HG03025 (cell line): ENCODE measurements around the gene MPP2.
"Not testable (repeated sequence)": the region's sequence is repeated elsewhere in the genome, so short reads cannot be mapped to it uniquely, and the experiment has no call there.

Experiments
- ATAC-seq: cut with Tn5 transposase; IDR thresholded peaks from one replicate; pipeline ENCODE4 v1.9.1; 2021; ENCODE audit warnings: mild to moderate bottlenecking, moderate library complexity; ENCODE audit not compliant: unreplicated experiment, low FRiP score

Gene MPP2

DNA sequence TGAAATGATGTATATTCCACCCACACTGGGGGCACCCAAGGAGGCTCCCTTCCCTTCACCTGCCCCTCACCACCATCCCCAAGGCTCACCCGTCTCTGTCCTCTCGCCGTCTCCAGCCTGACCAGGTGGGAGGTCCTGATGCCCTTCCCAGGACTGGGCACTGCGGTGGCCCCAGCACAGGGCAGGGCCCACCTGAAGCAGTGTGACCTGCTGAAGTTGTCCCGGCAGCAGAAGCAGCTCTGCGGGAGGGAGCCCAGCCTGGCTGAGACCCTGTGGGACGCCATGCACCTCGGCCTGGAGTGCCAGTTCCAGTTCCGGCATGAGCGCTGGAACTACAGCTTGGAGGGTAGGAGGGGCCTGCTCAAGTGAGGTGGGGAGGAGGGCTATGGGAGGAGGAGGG, 25.0 kb upstream of the MPP2 start:
- no peak for ATAC-seq

- ATAC-seq, result no peak
These were observed 23.8 kb upstream of the MPP2 start for GRCh38 chr17:43931062-43931571.

DNA sequence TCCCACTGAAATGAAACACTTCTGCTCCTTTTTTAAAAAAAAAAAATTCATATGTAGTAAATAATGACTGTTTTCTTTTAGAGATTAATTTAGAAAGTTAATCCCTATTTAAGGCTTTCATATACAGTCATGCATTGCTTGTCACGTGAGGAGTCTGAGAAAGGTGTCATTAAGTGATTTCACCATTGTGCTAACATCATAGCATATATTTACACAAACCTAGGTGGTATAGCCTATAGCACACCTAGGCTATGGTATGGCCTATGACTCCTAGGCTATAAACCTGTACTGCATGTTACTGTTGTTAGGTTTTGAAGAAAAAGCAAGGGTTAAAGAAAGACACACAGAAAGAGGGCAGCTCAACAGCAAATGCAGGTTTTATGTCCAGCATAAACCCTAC, 21.3 kb upstream of the MPP2 start:
- no peak for ATAC-seq

DNA sequence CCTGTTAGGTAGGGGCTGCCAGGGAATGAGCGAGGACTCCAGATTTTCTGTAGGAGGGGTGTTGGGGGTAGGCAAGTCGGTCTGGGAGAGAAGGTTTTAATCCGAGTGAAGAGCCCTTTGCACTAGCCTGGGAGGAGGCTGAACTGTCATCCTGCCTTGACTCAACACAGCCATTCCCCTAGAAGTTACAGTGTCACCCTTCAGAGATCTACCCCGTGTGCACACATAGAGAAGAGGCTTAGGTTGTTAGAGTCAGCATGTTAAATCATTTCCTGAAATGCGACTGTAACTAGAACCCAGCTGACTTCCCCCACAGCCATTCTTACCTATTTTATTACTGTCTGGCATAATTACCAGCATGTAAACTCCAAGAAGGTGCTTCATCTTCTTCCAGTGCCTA, 20.6 kb upstream of the MPP2 start:
- ATAC-seq, result not testable (repeated sequence)

GRCh38 chr17:43927060-43927864, 19.9 kb upstream of the MPP2 start:
- no peak for ATAC-seq

DNA sequence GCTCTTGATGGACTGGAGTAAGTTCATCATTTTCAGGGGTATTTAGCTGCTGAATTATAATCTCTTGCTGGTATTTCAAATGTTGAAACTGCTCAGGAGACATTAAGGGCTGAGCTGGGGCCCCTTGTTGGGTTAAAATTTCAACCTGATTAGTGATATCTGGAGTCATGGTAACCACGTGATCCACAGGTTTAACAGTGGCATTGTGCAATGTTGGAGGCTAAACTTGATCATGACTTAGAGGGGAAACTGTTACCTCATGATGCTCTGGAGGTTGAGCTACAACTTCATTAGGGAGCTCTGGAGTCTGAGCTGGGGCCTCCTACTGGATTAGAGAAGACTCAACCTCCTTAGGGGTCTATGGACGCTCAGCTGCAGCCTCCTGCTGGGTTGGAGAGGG, 17.2 kb upstream of the MPP2 start:
- ATAC-seq, result no peak

DNA sequence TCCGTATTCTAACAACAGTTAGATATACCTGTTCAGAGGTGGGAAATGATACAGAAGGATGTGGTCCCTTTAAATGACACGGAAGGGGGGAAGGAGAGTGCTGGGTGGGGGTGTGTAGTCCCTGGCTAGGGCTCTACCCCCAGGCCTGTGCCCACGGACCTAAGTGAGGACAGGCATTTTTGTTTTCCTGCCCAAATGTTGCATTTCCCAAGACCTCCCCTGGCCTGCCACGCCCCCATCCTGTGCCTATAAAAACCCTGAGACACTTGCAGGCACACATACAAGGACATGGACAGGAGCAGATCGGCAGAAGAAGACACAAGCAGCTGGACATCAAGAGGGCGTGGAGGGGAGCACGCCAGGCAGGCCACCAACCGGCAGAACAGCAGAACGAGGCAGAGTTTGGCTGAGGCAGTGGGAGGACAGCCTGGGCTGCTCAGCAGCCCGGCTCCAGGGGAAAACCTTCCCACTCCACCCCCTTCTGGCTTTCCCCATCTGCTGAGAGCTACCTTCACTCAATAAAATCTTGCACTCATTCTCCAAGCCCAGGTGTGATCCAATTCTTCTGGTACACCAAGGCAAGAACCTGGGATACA, 13.3 kb upstream of the MPP2 start:
- ATAC-seq, result no peak

DNA sequence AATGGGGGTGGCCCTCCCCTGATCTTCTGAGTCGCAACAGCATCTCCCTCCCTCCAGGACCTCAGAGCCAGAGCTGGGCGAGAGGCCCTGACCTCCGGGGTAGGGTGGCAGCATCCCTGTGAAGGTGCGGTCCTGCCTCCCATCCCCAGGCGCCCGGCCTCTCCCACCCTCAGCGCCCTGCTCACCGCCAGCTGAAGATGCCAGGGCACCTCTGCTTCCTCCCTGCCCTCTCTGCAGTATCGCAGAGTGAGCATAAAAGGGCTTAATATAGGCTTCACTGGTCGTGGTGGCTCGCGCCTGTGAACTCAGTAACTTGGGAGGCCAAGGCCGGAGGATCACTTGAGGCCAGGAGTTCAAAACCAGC, 10.7 kb upstream of the MPP2 start:
- ATAC-seq, result no peak

DNA sequence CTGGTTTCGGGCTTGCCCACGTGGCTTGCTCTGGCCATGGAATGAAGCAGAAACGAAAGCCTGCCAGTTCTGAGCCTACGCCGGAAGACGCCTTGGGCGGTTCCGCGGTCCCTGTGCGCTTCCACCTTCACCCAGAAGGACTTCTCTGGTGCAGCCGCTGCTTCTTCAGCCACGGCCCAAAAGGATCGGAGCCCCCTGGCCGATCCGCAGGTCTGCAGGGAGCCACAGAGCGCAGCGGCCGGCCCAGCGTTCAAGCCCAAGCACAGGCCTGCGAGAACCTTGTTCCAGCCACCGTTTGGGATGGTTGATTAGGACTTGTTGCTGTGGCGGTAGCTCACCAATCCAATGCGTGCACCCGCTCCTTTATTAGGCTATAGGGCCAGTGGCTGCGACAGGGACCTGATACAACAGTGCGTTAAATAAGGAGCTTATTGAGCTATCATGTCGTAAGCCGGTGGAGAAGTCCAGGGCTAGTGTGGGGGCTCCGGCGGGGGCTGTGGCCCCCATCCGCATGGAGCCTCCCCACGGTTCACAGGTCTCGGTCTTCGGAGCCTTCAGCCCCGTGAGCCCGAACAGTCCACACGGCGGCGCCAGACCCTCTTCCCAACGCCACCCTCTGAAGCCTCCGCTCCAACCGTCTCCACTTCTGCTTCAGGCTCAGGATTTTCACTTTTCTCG, 10.2 kb upstream of the MPP2 start:
- ATAC-seq, result no peak

GRCh38 chr17:43917016-43917347, 9.6 kb upstream of the MPP2 start:
- no peak for ATAC-seq

DNA sequence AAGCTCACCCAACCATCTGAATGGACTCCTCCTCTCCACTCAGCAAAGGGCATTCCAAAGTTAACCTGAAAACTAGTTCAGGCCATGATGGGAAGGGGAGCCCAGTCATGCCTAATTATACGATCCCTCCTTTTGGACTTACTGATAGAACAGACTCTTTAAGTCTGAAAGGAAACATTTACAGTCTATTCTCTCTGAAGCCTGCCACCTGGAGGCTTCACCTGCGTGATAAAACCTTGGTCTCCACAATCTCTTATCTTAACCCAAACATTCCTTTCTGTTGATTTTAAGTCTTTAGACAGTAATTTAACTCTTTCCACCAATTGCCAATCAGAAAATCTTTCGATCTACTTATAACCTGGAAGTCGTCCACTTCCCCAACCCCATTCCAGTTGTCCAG, 9.0 kb upstream of the MPP2 start:
- no peak for ATAC-seq

GRCh38 chr17:43915559-43915958, 8.2 kb upstream of the MPP2 start:
- no peak for ATAC-seq

- ATAC-seq, result no peak
These were observed 7.1 kb upstream of the MPP2 start for GRCh38 chr17:43914451-43914850.

GRCh38 chr17:43913584-43913983, 6.2 kb upstream of the MPP2 start:
- no peak for ATAC-seq

GRCh38 chr17:43912635-43913304, 5.4 kb upstream of the MPP2 start:
- no peak for ATAC-seq

GRCh38 chr17:43911904-43912303, 4.6 kb upstream of the MPP2 start:
- no peak for ATAC-seq

DNA sequence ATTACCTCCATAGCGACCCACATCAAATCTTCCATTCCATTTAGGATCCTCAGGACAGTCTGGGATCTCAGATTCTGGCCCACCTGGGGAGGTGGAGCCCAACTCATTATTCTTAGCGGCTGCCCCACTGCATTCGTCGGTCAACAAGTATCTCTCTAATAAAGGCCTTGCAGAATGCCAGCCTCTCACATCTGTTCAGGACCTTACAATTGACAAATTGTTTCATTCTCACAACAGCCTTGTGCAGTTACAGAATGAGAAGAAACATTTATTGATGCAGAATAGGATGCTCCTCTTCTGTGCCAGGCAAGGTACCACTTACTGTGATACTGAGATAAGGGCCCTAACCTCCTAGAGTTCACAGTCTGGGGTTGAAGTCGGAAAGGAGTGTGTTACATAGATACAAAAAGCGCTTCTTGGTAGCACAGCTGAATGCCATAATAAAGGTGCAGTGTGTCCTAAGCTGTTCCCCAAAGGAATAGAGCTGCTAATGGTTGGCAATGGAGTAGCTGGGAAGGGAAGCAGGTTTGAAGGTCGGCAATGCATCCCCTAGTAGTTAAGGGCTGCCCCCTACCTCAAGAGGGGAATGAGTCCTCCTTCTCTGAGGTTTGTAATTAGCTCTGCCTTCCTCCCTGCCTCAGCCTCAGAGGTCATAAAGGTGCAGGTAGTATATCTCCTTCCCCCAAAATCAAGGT, 2.3 kb upstream of the MPP2 start:
- no peak for ATAC-seq

DNA sequence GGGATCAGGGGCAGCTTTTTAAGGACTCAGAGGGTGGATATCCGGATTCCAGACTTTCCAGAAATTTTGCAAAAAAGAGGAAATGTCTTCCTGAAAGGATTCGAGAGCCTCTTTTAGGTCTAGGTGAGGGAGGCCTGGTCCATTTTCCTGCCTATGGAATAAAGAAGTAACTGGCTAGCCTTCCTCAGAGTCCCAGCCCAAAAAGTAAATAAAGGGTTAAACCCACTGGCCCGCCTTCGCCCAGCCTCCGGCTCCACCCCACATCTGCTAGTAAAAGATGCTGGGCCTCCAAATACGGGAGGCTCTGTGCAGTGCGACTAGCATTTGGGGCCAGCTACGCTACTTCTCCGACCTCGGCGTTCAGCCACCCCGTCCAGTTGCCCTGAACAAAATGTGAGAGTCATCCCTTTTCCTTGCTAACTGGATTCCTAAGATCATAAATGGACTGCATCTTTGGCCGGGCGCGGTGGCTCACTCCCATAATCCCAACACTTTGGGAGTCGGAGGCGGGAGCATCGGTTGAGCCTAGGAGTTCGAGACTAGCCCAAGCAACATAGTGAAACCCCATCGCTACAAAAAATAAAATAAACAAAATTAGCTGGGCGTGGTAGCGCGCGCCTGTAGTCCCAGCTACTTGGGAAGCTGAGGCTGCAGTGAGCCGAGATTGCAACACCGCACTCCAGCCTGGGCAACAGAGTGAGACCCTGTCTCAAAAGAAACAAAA, 824 bp upstream of the MPP2 start:
- no peak for ATAC-seq

DNA sequence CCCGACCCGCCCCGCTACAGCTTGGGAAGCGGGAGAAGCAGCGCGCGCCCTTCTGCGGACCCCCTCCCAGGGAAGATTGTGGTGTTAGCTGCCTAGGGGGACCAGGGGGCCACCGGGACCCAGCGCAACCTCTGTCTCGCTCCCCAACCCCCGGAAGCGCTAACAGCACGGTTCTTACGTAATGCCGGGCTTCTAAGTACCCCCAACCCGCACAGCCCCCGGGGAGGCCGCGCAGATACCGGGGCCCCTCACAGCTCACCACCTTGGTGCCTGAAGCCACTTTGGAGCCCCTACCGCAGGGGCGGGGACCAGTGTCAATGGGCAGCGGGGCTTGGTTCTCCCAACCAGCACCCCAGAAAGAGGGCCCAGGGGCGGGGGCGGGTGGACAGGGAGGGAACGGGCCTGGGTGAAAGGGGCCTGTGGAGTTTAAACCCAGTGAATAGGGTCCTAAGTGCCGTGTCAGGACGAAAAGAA, 348 bp downstream of the MPP2 start:
- no peak for ATAC-seq
